GM19467 (cell line): ENCODE results near the gene ST6GAL2.

Source experiments
- ATAC-seq: cut with Tn5 transposase; IDR thresholded peaks from one replicate; pipeline ENCODE4 v1.9.1; 2021; ENCODE audit warnings: mild to moderate bottlenecking, moderate library complexity; ENCODE audit not compliant: unreplicated experiment

The ST6GAL2 gene

DNA sequence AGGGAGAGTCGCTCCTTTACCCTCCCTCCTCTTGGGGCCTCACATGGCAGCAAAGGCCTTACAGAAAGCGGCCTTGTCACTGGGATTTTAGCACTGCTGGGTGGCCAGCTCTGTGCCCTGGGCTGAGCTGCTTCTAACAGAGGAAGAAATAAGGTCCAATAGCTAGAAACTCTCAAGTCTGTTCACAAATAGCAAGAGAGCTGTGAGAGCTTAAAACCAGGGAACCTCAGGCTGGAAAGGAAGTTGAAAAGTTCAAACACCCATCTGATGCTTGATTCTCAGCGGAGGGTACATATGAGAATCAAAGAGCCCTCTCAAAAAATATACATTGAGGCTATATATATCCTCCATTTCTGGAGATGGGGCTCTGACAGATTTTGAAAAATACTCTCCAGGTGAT lies 54.7 kb downstream of the ST6GAL2 start:
- no peak for ATAC-seq

DNA sequence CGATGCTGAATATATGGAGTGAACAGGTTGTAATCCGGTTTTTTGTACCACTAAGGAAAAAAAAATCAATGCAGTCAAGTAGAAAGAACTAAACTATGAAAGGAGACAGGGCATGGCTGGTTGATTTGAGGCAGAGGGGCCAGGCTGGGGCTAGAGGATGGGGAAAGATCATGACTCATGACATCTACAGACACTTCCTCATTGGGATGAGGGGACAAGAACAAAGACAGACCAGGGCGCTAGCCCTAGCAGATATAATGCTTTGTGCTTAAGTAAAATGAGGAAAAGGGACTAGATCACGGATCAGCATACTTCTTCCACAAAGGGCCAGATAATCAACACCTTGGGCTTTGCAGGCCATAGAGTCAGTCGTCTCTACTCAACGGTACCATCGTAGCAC lies 55.8 kb downstream of the ST6GAL2 start:
- no peak for ATAC-seq

DNA sequence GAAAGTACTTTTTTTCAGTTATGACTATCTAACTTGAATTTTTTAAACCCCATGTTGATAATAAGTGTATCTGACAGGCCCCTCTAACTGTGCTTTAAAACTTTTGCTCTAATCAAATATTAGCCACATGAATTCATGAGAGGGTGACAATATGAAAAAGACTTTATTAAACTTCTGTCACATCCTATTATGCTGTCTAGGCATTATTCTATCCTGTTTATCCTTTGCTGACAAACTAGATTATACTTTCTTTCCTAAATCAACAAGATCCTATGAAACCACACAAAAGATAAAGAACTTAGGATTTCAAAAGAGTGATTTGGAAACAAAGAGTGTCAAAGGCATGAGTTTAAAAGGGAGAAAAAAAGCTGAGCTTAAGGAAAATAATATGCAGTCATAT lies 57.8 kb downstream of the ST6GAL2 start:
- ATAC-seq, result no peak

DNA sequence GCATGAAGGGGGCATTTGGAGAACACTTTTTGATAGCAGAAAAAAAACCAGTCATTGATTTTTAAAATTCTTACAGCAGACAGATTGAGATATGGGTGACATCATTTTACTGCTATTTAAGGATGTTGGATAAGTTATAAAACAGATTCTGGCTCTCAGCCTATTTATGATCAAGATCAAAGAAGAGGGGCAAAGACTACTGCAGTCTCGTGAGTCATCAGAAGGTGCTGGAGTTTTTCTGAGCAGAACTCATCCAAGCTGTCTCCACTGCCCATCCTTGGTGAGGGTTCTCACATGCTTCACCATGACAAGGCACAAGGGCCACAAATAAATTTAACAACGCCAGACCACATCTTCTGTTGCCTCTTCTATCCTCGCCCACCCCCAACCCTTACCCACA lies 58.8 kb downstream of the ST6GAL2 start:
- ATAC-seq, result no peak

DNA sequence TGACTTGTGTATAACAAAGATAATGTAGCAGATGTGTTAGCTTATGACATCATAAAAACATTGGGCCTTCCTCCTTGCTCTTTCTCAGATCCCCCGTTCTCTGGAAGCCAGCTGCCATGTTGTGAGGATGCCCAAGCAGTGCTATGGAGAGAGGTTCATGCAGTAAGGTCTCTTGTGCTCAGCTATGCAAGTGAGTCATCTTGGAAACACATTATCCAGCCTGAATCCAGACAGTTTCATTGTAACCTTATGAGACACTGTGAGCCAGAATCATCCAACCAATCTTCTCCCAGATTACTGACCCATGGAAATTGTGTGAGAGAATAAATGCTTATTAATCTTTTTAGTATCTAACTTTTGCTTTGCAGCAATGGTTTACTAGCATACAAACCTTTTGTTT lies 60.8 kb downstream of the ST6GAL2 start:
- no peak for ATAC-seq

DNA sequence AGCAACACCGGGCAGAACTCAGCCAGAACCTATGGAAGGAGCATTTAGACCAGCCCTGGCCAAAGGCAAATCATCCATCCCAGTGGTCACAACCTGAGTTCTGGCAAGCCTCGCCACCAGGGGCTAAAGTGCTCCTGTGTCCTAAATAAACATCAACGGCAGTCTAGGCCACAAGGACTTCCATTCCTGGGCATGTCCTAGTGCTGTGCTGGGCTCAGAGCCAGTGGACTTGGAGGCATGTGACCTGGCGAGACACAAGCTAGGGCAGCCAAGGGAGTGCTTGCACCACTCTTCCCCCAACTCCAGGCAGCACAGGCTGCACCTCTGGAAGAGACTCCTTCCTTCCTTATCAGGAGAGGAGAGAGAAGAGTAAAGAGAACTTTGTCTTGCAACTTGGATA lies 69.0 kb downstream of the ST6GAL2 start:
- ATAC-seq, result no peak

DNA sequence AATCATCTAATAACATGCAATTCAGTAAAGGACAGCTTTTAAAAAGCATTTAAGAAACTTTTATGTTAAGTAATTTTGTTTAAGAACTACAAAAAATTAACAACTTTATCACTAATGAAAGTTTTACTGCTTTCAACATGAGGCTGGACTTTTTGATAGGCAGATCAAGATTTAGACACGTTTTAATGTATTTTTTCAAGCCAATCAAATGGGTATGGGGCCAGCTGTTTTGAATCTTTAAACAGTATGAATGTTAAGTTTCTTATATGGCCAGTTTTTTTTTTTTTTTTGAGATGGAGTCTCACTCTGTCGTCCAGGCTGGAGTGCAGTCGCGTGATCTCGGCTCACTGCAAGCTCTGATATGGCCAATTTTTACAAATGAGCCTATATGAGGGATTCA lies 73.1 kb downstream of the ST6GAL2 start:
- ATAC-seq, result no peak

DNA sequence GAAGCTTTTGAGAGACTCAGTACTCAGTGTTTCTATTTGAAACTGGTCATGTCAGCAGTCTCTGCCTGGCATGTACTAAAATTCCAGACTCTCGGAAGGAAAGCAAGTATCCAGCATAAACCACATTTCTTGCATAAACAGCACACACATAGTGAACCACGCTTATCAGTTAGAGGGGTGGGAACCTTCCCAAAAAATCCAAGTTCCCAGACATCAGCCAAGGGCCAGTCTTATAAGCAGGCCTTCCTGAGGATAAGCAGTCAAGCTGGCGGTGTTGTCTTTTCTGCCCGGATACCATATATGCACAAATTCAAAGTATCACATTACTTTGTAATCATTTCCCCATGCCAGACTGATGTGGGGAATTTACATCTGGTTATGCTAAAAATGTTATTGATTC lies 73.6 kb downstream of the ST6GAL2 start:
- no peak for ATAC-seq

DNA sequence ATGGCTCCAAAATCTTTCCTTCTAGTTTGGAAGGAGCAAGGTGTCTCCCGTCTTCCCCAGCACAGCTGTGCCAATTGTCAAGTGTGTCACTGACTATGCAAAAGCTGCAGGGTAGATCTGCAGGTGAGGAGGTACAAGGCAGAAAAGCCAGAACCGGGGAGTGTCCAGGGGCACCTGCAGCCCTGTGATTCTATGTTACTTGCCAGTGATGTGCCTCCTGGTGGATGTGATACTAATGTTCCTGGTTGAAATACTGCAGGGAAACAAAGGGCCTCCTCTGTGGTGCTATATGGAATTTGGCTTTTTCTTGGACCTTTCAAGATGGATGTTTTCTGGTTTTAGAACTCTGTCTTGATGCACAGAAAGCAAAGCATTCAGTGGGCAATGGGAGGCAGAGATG lies 80.3 kb downstream of the ST6GAL2 start:
- ATAC-seq, result no peak

DNA sequence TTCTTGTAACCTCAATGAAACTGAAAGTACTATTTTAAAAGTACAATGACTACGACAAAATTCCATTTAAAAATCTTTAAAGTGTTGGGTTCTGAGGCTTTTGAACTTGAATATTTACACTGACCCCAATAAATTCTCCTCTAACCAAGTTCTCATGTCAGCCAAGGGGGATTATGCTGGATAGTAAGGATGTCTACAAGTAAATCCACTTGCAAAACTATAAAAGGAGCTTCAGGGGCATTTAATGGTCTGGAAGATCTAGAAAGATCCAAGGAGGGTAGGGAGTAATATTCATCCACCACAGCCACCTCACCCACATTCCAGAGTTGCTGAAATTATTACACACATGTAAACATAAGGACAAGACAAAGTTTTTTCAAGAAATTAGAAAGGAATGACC lies 81.8 kb downstream of the ST6GAL2 start:
- no peak for ATAC-seq

DNA sequence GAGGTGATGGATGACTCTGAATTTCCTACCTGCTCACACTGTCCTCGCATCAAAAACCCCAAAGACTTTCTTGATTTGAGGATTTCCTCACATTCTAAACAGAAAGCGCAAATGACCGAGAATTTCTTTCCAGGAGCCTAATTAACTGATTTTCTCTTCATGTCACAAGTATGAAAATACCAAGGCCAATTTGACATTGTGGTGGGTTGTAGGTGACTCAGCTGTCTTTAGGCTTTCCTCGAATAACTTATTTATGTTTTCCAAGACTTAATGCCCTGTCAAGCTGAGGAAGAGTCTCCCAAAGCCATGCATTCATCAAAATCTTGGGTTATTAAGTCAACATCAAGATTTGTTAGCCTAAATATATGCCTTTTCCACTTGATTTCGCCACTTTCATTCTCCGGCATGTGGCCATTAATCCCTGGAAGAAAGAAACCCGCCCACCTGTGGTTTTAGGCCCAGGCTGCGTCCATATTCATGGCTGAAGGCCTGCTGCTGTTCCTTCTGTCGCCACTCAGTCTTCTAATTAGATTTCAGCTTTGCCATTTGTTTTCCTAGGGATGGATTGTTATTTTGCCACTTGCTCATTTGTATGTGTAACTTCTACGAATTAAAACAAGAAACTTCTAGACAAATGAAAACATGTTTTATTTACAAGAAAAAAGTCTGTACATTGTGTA lies 84.9 kb downstream of the ST6GAL2 start:
- no peak for ATAC-seq

DNA sequence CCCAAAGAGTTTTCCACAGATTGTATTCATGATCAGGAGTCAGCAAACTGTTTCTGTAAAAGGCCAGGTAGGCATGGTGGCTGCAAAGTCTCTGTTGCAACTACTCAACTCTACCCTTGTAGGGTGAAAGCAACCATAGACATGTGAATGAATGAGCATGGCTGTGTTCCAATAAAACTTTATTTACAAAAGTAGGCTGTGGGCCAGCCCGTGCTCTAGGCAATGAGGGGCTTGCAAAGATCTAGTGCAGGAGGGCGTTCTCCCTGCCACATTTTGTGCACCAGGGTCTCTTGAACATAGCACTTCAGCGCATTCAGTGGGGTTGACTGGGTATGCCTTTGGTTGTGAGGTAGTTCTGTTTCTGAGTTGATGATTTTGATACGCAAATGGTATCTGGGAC lies 85.8 kb downstream of the ST6GAL2 start:
- ATAC-seq, result no peak

DNA sequence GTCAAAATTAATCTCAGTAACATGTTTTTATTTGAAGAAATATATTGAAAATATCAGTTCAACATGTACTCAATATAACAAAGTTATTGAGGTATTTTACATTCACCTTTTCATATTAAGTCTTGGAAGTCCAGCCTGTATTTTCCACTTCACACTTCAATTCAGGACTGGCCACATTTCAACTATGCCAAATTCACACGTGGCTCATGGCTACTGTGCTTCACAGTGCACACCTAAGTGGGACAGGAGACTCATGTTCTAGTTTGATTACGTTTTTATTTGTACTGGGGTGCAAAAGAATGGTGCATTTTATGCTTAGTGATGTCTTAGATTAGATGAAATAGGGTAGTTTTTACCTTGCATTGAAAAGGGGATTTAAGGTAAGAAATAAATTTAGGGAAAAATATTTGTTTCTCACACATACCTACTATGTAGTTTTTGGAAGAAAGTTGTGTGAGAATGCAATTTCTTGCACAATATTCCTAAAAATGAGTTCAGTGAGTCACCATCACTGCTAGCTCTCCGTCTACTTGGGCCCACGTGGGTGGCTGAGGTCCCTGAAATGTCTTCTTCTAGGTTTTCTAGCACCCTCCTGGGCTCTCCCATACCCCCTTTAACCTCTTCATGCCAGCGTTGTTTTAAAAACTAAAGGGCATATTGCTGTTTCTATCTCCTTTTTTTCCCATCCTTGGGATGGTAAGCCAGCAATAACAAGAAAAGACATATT lies 87.0 kb downstream of the ST6GAL2 start:
- no peak for ATAC-seq

DNA sequence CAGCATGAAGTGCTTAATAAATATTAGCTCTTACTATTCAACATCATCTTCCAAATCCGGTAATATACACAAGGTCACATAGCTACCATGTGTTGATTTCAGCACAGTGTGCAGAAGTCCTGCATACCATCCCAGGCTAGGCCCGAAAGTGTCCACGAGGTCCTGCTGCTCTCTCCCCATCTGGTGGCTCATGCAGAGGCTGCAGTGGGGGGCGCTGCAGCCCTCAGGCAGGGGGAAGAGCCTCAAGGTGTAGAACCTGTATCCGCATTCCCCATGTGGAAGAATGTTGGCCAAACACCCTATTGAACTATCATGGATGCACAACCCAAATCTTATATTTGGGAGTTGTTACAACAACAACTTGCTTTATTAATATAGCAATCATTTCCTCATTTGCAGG lies 88.5 kb downstream of the ST6GAL2 start:
- no peak for ATAC-seq

DNA sequence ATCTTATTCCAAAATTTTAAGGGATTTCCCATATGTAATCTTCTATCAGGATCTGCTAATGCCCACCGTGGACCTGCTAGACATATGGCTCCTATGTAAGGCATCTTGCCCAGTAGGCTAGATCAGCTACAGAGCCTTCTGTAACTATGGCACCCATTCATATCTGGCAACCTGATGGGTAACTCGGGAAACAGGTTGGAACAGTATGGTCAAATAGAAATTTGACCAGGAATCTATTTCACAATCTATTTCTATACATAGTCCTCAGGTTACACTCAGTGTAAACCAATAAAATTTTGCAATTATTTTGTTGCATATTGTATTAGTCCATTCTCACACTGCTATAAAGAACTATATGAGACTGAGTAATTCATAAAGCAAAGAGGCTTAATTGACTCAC lies 93.3 kb downstream of the ST6GAL2 start:
- ATAC-seq, result no peak

DNA sequence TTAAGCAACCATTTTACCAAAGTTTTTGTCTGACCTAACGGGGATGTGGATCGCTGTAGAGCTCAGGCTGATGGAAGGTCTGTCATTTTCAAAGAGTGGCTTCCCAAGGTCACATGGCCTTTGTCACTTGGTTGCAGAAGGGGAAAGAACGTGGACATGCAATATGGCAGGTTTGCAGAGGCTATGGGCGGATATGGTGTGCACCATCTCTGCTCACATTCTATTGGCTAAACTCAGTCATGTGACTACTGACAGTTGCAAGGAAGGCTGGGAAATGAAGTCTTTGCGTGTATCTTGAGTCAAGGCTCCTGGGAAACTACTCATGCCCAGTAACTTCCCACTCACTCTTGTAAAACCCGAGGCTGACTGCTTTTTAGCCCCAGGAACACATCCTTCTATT lies 96.8 kb downstream of the ST6GAL2 start:
- no peak for ATAC-seq

DNA sequence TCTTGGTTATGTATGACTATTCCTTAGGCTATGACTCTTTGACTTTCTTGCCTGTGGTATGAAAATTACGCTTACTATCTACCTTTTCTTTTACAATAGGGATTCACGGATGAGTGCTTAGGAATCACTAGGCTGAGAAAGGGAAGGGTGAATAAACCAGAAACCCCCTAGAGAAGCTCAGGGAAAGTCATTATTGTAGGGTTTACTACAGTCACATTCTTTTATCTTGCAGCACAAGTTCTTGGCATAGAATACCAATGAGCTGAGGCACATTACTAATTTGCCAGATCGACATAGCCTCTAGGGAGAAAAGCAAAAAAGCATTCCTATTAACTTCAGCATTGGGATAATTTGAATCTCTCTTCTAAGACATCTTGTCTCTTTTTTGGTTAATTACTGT lies 103.3 kb downstream of the ST6GAL2 start:
- ATAC-seq, result no peak

DNA sequence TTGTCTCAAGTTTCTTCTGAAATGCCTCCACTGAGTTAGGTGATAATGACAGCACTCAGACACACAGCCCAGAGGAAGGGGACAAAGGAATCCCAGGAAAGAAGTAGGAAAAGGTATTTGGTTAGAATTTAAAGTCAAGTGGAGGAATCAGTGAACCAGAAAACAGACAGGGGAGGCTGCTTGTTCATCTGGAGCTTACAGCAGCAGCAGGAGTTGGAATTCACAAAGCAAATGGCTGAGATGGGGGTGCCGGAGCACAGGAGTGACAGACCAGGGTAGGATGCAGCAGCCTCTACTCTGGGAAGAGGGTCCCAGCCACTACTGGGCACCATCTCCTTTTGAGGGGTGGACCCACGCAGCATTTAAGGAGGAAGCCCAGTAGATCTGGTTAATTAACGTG lies 104.8 kb downstream of the ST6GAL2 start:
- ATAC-seq, result no peak

DNA sequence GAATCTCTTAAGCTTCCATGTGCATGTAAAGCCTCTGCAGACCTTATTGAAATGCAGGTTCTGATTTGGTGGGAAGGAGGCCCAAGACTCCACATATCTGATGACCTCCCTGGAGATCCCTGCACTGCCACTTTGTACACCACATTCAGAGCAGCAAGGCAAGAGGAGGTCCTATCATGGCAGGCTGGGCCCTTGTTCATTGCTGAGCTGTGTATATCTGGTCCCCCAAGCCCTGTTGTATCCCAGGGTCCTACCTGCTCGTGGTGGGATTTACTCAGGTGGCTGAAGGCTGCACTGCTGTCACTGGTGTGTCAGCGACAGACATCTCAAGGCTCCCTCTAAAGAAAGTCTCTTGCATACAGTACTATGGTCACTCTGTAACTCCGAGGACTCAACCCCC lies 114.2 kb downstream of the ST6GAL2 start:
- ATAC-seq, result no peak

DNA sequence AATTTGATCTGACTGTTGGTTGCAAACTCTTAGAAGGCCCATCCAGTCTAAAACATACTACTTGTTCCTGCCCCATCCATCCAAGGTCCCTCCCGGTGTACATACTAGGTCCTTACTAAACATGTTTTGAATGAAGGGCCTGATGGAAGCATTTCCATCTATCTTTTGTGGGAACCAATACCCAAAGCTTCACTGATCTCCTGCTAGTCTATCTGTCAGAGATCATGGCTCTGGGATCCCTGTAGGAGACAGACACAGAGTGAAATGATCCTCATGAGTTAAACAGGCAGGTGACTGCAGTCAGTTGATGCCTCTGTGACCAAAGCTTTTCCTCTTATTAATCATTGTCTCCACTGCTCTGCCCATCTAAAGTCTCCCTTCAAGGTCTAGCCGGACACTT lies 115.0 kb downstream of the ST6GAL2 start:
- ATAC-seq, result no peak

DNA sequence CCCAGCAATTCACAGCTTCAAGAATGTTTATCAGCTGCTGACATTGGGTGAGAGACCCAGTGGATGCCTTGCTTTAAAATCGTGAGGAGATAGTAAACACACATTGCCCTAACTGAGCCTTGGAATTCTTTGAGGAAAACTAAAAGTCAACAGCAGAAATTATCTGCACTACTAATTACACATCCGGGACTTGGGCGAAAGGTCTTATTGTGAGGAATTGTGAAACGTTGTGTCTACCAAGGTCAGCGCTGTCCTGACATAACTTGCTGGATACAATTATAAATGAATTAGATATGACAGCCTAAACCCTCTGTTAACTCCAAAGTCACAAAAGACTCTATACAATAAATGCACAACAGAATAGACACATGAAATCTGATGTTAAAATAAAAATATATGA lies 121.4 kb downstream of the ST6GAL2 start:
- no peak for ATAC-seq

DNA sequence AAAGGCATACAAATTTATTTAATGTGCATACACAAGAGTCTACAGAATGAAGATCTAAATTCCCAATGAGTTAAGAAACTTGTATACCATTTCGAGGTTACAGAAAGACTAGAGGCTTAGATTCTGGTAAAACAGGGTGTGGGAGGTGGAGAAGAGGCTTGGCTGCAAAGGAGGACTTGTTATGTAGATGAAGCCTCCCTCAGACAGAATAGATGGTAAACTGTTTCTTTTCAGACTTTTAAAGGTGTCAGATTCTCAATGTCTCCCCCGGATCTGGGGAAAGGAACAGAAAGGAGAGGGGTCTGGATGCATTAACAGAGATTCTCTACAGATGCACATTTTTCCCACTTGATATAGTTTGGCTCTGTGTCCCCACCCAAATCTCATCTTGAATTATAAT lies 126.0 kb downstream of the ST6GAL2 start:
- no peak for ATAC-seq
